ENCODE measurements around the gene MAPK9.

GRCh38 chr5:180333661-180334060 lies 41.8 kb upstream of the MAPK9 start:
- no peak for TF ChIP-seq CTCF (IDR thresholded peaks at IDR 0.05)
- TF ChIP-seq POLR2AphosphoS5 (IDR thresholded peaks at IDR 0.05; ENCODE audit: low read depth, low read length), result no peak
- TF ChIP-seq REST (IDR thresholded peaks at IDR 0.05; ENCODE audit: insufficient read depth in 1 of 2, low read depth in 2 of 2, low read length in 1 of 2), result no peak

All from Panc1 (cell line).